Measurements from ENCODE around the gene FBXO42. TPM values are rescaled to one million over a fixed set of nuclear protein-coding genes. Genes with fewer than 3 reads are reported as not detected.

The FBXO42 gene
- total and polyA plus RNA-seq, 9 of the 15 experiments (the other 6 are each of a cell fraction or from before 2014, with no cell fraction given): 7.2 to 24.8 (median 17.4) TPM

DNA sequence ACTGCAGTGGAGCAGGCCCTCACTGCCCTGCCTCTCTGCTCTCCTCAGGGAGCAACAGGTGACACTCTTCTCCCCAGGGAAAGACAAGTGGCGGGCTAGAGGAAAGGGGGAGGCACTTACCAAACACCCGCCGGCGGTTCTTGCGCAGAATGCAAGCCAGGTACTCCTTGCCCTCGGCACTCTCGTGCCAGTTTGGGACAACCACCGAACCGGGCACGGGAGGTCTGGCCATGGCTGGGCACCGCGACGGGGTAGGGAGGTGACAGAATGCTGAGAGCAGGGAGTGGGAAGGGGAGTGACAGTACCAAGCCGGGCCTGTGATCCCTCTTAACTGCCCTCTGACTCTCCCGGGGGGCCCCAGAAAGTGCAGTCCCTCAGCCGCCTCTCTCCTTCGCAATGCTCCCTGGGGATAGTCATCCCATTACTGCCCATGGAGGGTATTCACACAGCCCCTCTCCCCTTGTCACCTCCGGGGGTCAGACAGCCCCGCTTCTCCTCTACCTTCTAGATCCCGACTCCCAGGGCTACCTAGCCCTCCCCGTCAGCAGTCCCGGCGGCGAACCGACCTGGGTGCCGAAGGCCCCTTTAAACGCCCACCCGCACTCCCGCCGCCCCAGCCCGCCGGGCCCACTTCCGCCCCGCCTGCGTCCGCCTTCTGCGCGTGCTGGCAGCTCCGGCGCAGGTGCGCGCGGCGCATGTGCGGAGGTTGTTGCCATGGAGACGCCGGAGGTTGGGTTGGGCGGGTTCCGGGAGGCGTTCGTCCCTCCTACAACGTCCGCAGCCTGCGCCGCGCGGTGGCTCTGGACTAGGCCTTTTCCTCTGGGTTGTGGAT, 115.6 kb downstream of the FBXO42 start, which contains the start of gene CPLANE2 (continued):
- TF ChIP-seq, protein P1, sequence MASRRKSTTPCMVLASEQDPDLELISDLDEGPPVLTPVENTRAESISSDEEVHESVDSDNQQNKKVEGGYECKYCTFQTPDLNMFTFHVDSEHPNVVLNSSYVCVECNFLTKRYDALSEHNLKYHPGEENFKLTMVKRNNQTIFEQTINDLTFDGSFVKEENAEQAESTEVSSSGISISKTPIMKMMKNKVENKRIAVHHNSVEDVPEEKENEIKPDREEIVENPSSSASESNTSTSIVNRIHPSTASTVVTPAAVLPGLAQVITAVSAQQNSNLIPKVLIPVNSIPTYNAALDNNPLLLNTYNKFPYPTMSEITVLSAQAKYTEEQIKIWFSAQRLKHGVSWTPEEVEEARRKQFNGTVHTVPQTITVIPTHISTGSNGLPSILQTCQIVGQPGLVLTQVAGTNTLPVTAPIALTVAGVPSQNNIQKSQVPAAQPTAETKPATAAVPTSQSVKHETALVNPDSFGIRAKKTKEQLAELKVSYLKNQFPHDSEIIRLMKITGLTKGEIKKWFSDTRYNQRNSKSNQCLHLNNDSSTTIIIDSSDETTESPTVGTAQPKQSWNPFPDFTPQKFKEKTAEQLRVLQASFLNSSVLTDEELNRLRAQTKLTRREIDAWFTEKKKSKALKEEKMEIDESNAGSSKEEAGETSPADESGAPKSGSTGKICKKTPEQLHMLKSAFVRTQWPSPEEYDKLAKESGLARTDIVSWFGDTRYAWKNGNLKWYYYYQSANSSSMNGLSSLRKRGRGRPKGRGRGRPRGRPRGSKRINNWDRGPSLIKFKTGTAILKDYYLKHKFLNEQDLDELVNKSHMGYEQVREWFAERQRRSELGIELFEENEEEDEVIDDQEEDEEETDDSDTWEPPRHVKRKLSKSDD (conservative IDR thresholded peaks at IDR 0.05; ENCODE audit: low read length): 0 out of 2 replicates have a peak, but pooled peaks have one; percentile 53
- TF ChIP-seq, protein P2, sequence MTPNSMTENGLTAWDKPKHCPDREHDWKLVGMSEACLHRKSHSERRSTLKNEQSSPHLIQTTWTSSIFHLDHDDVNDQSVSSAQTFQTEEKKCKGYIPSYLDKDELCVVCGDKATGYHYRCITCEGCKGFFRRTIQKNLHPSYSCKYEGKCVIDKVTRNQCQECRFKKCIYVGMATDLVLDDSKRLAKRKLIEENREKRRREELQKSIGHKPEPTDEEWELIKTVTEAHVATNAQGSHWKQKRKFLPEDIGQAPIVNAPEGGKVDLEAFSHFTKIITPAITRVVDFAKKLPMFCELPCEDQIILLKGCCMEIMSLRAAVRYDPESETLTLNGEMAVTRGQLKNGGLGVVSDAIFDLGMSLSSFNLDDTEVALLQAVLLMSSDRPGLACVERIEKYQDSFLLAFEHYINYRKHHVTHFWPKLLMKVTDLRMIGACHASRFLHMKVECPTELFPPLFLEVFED (CRISPR knock-in tag; conservative IDR thresholded peaks at IDR 0.05): 0 out of 2 replicates have a peak, but pooled peaks have one; percentile 32
- TF ChIP-seq PCBP1 (IDR thresholded peaks at IDR 0.05; ENCODE audit: low read depth, low read length, poor library complexity, severe bottlenecking): peak; percentile 50
- TF ChIP-seq ZNF197 (CRISPR knock-in tag; IDR thresholded peaks at IDR 0.05; ENCODE audit: low read depth): no peak
- 0 out of 2 replicates have a peak, but pooled peaks have one; percentile 66 for TF ChIP-seq HIVEP1 (CRISPR knock-in tag; IDR thresholded peaks at IDR 0.05)
- no peak for TF ChIP-seq KHSRP (IDR thresholded peaks at IDR 0.05)
- no peak for TF ChIP-seq BCLAF1 (IDR thresholded peaks at IDR 0.05; ENCODE audit: borderline replicate concordance in 1 of 2, control insufficient read depth in 1 of 2, low read depth in 2 of 2, low read length in 1 of 2)
- TF ChIP-seq NBN (IDR thresholded peaks at IDR 0.05; ENCODE audit: low read depth): no peak
- no peak for TF ChIP-seq TARDBP (IDR thresholded peaks at IDR 0.05)
- peak; percentile 14; the same call in 1 of the 2 replicates for TF ChIP-seq NR4A1 (CRISPR knock-in tag; IDR thresholded peaks at IDR 0.05)
- TF ChIP-seq NR4A1 (tag; IDR thresholded peaks at IDR 0.05): no peak
- peak; percentile 57; the same call in 1 of the 2 replicates for TF ChIP-seq THAP7 (CRISPR knock-in tag; IDR thresholded peaks at IDR 0.05)
- no peak for TF ChIP-seq SREBF2 (CRISPR knock-in tag; IDR thresholded peaks at IDR 0.05)
- TF ChIP-seq ZBTB2 (IDR thresholded peaks at IDR 0.05): peak; percentile 82
- TF ChIP-seq MEF2A (IDR thresholded peaks at IDR 0.05; ENCODE audit: control insufficient read depth, low read depth, low read length): no peak
- TF ChIP-seq NEUROD1 (IDR thresholded peaks at IDR 0.05; ENCODE audit: borderline replicate concordance, low read depth, low read length, partially characterized antibody): peak; percentile 66
- no peak for TF ChIP-seq NR3C1 (CRISPR knock-in tag; IDR thresholded peaks at IDR 0.05)
- no peak for TF ChIP-seq ZNF778 (CRISPR knock-in tag; IDR thresholded peaks at IDR 0.05)

Measured in K562 (cell line).